ENCODE data around the gene ERO1B.

ERO1B gene

DNA sequence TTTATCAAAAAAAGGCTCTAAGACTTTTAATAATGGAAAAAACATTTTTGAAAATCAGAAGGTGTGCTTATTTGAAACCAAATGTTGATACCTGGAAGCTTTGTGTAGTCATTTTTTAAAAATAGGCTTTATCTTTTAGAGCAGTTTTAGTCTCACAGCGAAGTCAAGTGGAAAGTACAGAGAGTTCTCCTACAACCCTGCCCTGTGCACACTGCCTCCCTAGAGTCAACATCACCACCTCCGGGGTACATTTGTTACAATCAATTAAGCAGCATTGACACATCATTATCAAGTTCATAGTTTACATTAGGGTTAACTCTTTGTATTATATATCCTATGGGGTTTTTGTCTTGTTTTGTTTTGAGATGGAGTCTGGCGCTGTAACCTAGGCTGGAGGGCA lies 10.7 kb upstream of the ERO1B start:
- no peaks in the 10 kb centered on the region for H3K36me3 ChIP-seq (ENCODE audit: insufficient read depth, low read depth, low read length)
- H3K9me3 ChIP-seq (ENCODE audit: insufficient read depth, low read depth, low read length): no peaks in the 10 kb centered on the region

DNA sequence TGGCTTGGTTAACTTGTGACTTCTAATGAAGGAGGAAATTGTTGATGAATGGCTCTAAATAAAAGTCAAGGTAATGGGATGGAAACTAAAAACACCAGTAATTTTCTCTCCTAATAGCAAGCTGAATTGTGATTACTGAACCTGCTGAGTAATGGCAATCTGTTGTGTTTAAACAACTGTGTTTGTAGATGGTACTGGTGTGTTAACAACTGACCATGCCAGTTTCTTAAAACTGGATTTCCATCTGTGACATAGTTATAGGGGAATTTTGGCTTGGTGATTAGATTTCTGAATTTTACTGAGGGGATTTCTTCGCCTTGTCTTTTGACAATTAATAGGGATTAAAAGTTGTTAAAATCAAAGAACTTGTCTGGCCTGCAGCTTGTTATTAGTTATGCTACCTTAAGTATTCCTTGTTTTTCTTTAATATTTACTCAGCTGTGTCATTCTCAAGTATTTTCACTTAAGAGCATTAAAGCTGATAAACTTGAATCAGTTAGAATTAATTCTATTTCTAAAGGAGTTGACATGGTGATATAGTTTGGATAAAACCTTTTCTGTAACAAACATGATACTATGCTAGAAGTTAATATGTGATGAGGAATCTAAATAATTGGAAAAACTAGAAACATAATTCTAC lies 7.9 kb upstream of the ERO1B start:
- no peaks in the 10 kb centered on the region for H3K27me3 ChIP-seq (ENCODE audit: insufficient read depth, low read length)
- H3K36me3 ChIP-seq (ENCODE audit: insufficient read depth, low read depth, low read length): no peaks in the 10 kb centered on the region
- H3K27ac ChIP-seq (ENCODE audit: low read length): no peak overlapping the region
- no peak overlapping the region for H3K9ac ChIP-seq (ENCODE audit: low read depth, low read length)
- no peaks in the 10 kb centered on the region for H3K4me1 ChIP-seq (ENCODE audit: insufficient read depth, low read length)
- H3K9me3 ChIP-seq (ENCODE audit: insufficient read depth, low read depth, low read length): no peaks in the 10 kb centered on the region
- H3K4me3 ChIP-seq (ENCODE audit: low read length): no peak overlapping the region

More for the DNA sequence above, 10.7 kb upstream of the ERO1B start:
- Histone ChIP-seq H3K27ac (ENCODE audit: low read length) (no peak overlapping the region), H3K9ac (ENCODE audit: low read depth, low read length) (no peak overlapping the region), H3K27me3 (ENCODE audit: insufficient read depth, low read length) (no peaks in the 10 kb centered on the region), H3K4me3 (ENCODE audit: low read length) (no peak overlapping the region), H3K4me1 (ENCODE audit: insufficient read depth, low read length) (no peaks in the 10 kb centered on the region)

DNA sequence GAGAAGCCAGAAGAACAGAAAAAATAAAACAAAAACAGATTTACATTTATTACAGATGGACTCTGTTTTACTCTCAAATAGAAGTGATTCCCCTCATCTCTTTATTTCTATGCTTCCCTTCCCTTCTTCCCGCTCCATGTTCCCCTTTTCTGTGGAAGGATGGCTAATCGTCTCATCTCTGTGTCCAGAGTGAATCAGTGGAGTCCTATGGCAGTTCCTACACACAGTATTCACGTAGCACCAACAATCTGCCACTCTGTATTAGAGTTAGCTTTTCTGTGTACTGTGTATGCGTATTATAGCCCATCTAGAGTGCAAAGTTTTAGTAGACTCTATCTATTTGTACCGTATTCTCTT lies 6.8 kb upstream of the ERO1B start:
- Histone ChIP-seq H3K27me3 (ENCODE audit: insufficient read depth, low read length) (no peaks in the 10 kb centered on the region), H3K4me3 (ENCODE audit: low read length) (no peak overlapping the region), H3K36me3 (ENCODE audit: insufficient read depth, low read depth, low read length) (no peaks in the 10 kb centered on the region), H3K9ac (ENCODE audit: low read depth, low read length) (no peak overlapping the region), H3K27ac (ENCODE audit: low read length) (no peak overlapping the region), H3K9me3 (ENCODE audit: insufficient read depth, low read depth, low read length) (no peaks in the 10 kb centered on the region), H3K4me1 (ENCODE audit: insufficient read depth, low read length) (no peaks in the 10 kb centered on the region)

DNA sequence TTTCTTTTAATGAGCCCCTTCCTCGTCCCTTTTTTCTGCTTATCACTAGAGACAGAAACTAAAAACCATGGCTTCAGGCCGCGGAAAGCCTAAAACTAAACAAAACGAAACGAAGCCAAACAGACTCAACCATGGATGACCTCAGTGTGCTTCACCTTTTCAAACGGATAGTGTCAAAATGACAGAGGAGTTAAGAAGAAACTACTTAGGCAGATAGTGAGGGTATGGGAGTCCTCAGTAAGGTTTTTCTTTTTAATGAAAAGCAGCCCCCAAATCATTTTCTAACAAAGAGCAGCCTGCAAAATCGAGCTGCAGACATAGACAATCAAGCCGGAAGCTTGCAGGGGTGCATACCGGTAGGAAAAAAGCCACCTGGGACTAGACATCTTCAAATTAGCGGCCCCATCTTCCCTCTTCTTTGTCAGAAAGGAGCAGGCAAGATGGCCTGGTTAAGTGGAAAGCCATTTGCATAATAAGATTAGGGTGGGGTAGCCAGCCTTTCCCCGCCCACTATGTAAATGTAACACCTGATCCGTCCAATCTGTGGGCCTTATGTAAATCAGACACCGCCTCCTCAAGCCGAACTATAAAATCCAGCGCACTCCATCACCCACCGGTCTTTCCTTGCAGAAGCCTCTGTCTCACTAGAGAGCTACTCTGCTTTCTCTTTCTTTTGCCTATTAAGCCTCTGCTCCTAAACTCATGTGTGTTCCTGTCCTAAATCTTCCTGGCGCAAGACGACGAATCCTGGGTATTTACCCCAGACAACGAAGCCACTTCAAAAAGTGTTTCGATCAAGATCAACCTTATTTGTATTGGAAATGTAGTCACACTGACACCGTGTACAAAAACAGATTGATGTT lies 6.2 kb upstream of the ERO1B start:
- Histone ChIP-seq H3K27ac (ENCODE audit: low read length) (no peak overlapping the region), H3K4me1 (ENCODE audit: insufficient read depth, low read length) (no peaks in the 10 kb centered on the region), H3K9ac (ENCODE audit: low read depth, low read length) (no peak overlapping the region), H3K36me3 (ENCODE audit: insufficient read depth, low read depth, low read length) (no peaks in the 10 kb centered on the region), H3K9me3 (ENCODE audit: insufficient read depth, low read depth, low read length) (no peaks in the 10 kb centered on the region), H3K27me3 (ENCODE audit: insufficient read depth, low read length) (peaks cover 5% of the 10 kb centered on the region), H3K4me3 (ENCODE audit: low read length) (no peak overlapping the region)

DNA sequence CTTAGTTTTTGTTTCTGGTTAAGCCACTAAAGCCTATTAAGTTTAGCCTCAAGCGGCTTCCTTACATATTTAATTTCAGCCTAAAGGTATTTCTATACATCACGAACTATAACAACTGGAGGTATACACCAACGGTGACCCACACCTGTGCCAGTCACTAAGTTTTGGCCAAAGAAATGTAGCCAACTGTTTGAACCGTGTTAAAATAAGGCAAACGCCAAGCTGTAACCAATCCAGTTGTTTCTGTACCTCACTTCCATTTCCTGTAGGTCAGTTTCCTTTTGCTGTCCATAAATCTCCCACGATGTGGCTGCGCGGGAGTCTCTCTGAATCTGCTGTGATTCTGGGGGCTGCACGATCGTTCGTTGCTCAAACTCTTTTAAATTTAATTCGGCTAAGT lies 5.6 kb upstream of the ERO1B start:
- Histone ChIP-seq H3K27me3 (ENCODE audit: insufficient read depth, low read length) (peaks cover 11% of the 10 kb centered on the region), H3K4me3 (ENCODE audit: low read length) (no peak overlapping the region), H3K9me3 (ENCODE audit: insufficient read depth, low read depth, low read length) (no peaks in the 10 kb centered on the region), H3K27ac (ENCODE audit: low read length) (no peak overlapping the region), H3K9ac (ENCODE audit: low read depth, low read length) (no peak overlapping the region), H3K4me1 (ENCODE audit: insufficient read depth, low read length) (no peaks in the 10 kb centered on the region), H3K36me3 (ENCODE audit: insufficient read depth, low read depth, low read length) (no peaks in the 10 kb centered on the region)

DNA sequence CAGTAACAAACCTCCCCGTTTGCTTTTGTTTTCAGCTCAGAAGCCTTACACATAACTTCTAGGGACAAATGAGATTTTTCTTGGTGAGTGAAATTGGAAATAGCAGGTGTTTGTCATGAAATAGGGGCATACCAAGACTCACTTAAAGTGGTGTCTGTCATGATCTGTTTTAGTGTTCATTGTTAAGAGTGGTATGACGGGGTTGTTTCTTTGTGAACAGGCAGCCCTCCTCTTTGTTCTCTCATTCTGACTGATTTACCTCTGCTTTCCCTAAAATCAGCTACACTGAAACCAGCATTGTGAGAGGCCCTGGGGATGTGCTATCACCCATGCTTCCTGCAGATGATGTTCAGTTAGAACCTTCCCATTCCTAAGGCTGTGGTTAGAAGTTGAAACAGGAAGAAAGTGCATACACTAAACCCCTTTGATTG lies 2.5 kb upstream of the ERO1B start:
- H3K36me3 ChIP-seq (ENCODE audit: insufficient read depth, low read depth, low read length): no peaks in the 10 kb centered on the region
- H3K27ac ChIP-seq (ENCODE audit: low read length): no peak overlapping the region
- no peak overlapping the region for H3K9ac ChIP-seq (ENCODE audit: low read depth, low read length)
- peaks cover 29% of the 10 kb centered on the region for H3K27me3 ChIP-seq (ENCODE audit: insufficient read depth, low read length)
- no peak overlapping the region for H3K4me3 ChIP-seq (ENCODE audit: low read length)
- no peaks in the 10 kb centered on the region for H3K4me1 ChIP-seq (ENCODE audit: insufficient read depth, low read length)
- H3K9me3 ChIP-seq (ENCODE audit: insufficient read depth, low read depth, low read length): no peaks in the 10 kb centered on the region

DNA sequence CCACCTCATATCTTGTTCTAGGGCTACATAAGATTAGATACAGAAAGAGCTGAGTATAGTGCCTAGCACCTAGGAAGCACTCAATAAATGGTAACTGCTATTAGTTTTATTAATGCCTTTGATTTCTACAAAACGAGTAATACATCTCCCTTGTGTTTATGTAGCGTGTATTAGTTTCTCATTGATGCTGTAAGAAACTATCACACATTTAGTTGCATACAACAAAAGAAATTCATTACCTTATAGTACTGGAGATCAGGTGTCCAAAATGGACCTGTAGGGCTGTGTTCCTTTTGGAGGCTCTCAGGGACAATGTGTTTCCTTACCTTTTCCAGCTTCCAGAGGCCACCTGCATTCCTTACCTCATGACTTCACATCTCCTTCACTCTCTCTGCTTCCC lies 961 bp upstream of the ERO1B start:
- H3K27me3 ChIP-seq (ENCODE audit: insufficient read depth, low read length): peaks cover 29% of the 10 kb centered on the region
- H3K36me3 ChIP-seq (ENCODE audit: insufficient read depth, low read depth, low read length): no peaks in the 10 kb centered on the region
- no peaks in the 10 kb centered on the region for H3K4me1 ChIP-seq (ENCODE audit: insufficient read depth, low read length)
- no peaks in the 10 kb centered on the region for H3K9me3 ChIP-seq (ENCODE audit: insufficient read depth, low read depth, low read length)
- H3K27ac ChIP-seq (ENCODE audit: low read length): no peak overlapping the region
- peak overlapping the region; percentile 74 for H3K4me3 ChIP-seq (ENCODE audit: low read length)
- H3K9ac ChIP-seq (ENCODE audit: low read depth, low read length): peak overlapping the region; percentile 71; the same call in 1 of the 2 replicates

DNA sequence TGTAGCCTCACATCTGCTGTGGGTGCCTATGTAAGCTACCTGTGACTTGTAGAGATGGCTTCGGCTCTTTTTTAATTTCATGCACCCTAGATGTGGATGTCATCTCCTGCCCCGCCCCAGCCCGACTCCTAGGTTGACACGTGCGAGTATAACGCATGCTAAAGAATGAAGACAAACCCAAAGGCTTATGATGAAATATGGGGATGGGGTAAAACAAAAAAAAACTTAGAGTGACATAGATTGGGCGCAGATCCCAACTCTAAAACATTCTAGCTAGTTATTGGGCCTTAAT lies 613 bp upstream of the ERO1B start:
- Histone ChIP-seq H3K36me3 (ENCODE audit: insufficient read depth, low read depth, low read length) (no peaks in the 10 kb centered on the region), H3K9ac (ENCODE audit: low read depth, low read length) (peak overlapping the region; percentile 71; the same call in 1 of the 2 replicates), H3K9me3 (ENCODE audit: insufficient read depth, low read depth, low read length) (no peaks in the 10 kb centered on the region), H3K4me3 (ENCODE audit: low read length) (peak overlapping the region; percentile 74), H3K27ac (ENCODE audit: low read length) (no peak overlapping the region), H3K27me3 (ENCODE audit: insufficient read depth, low read length) (peaks cover 29% of the 10 kb centered on the region), H3K4me1 (ENCODE audit: insufficient read depth, low read length) (no peaks in the 10 kb centered on the region)

DNA sequence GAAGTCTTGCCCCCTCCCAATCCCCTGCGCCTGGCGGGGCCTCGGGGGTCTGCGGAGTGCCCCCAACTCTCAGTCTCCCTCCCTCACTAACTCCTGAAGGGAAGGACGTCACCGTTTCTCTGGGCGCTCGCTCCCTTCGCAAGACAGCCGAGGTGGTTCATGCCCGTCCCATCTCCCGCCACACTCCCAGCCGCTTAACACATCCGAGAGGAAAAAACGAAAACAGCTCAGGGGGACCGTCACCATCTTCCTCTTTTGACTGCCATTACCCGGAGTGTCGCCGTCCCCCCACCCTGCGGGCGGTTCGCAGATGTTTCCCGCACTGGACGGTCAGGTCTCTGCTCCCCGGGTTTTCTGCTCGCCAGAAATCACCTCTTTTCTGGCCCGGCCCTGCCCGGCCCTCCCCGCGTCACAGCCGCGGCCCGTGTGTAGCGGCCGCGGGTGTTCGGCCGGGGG lies 532 bp downstream of the ERO1B start:
- peaks cover 29% of the 10 kb centered on the region for H3K27me3 ChIP-seq (ENCODE audit: insufficient read depth, low read length)
- no peaks in the 10 kb centered on the region for H3K4me1 ChIP-seq (ENCODE audit: insufficient read depth, low read length)
- no peaks in the 10 kb centered on the region for H3K36me3 ChIP-seq (ENCODE audit: insufficient read depth, low read depth, low read length)
- H3K9me3 ChIP-seq (ENCODE audit: insufficient read depth, low read depth, low read length): no peaks in the 10 kb centered on the region
- no peak overlapping the region for H3K27ac ChIP-seq (ENCODE audit: low read length)
- H3K4me3 ChIP-seq (ENCODE audit: low read length): peak overlapping the region; percentile 63
- peak overlapping the region; percentile 1; the same call in 1 of the 2 replicates for H3K9ac ChIP-seq (ENCODE audit: low read depth, low read length)

DNA sequence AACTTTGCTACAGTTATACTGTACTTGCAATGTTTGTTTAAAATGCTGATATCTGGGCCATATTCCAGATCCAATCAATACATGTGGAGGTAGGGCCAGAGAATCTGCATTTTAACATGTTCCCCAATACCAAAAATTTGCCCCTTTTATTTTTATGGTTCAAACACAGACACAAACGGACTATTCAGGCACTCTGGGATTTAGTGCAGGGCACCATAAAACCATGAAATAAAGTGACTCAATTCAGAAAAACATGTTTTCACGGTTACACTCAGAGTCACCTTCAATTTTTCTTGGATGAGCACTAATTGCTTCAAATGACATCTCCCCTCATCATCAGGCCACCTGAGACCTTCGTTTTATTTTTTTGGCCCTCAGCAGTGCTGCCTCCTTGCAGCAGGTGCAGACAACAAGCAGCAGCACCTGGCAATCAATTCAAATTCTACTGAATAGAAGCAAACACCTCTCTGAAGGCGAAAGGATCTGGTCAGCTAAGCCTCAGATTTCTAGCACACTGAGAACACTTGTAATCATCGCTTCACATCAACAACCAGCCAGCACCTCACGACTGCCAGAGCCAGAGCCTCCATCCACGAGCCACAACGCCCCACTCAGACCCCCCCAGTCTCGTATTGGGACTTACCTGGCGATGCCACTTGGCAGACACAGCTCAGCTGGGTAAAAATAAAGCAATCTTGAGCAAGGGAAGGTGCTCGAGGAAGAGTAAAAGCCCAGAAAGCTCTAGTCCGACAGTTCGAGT lies 1.1 kb downstream of the ERO1B start:
- Histone ChIP-seq H3K27me3 (ENCODE audit: insufficient read depth, low read length) (peaks cover 29% of the 10 kb centered on the region), H3K9me3 (ENCODE audit: insufficient read depth, low read depth, low read length) (no peaks in the 10 kb centered on the region), H3K4me1 (ENCODE audit: insufficient read depth, low read length) (no peaks in the 10 kb centered on the region), H3K4me3 (ENCODE audit: low read length) (peak overlapping the region; percentile 63), H3K27ac (ENCODE audit: low read length) (no peak overlapping the region), H3K36me3 (ENCODE audit: insufficient read depth, low read depth, low read length) (no peaks in the 10 kb centered on the region), H3K9ac (ENCODE audit: low read depth, low read length) (peak overlapping the region; percentile 1; the same call in 1 of the 2 replicates)

DNA sequence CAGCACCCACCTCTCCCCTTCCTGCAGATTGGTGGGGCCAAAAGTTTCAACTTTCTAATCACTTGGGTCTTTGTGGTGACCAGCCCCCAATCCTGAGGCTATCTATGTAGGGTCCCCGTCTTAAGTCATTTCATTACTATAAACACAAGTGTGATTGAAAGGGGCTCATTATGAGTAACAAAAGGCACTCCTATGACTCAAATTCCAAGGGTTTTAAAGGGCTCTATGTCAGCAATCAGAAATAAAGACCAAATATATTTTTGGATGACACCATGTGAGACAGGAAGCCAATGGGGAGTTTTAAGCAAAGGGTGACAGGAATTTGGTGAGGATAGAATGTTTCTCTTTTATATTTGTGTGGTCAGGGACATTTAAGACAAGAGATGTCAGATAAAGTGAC lies 6.2 kb downstream of the ERO1B start:
- no peak overlapping the region for H3K27ac ChIP-seq (ENCODE audit: low read length)
- H3K9ac ChIP-seq (ENCODE audit: low read depth, low read length): no peak overlapping the region
- H3K4me3 ChIP-seq (ENCODE audit: low read length): no peak overlapping the region

More for the DNA sequence above, 6.2 kb downstream of the ERO1B start:
- Histone ChIP-seq H3K36me3 (ENCODE audit: insufficient read depth, low read depth, low read length) (no peaks in the 10 kb centered on the region), H3K27me3 (ENCODE audit: insufficient read depth, low read length) (peaks cover 6% of the 10 kb centered on the region), H3K9me3 (ENCODE audit: insufficient read depth, low read depth, low read length) (no peaks in the 10 kb centered on the region), H3K4me1 (ENCODE audit: insufficient read depth, low read length) (no peaks in the 10 kb centered on the region)
